Activated CD4-positive, alpha-beta memory T cell treated with anti-CD3 and anti-CD28 coated beads for 36 hours (primary cell): Measurements from ENCODE around the gene CCDC124. TPM values are rescaled to one million over a fixed set of nuclear protein-coding genes. Genes with fewer than 3 reads are reported as not detected.
"Not testable (repeated sequence)": the region's sequence is repeated elsewhere in the genome, so short reads cannot be mapped to it uniquely, and the experiment has no call there.

ENCODE experiments used
- CTCF ChIA-PET: fragments of 350-600 bp; sonication (Branson Sonifier 250); formaldehyde crosslinking; loops from one replicate; lab custom pipeline; 2021; ENCODE audit warnings: antibody characterized with exemption, inconsistent platforms; lab: Charles Lee
- POLR2A ChIA-PET: fragments of 350-600 bp; sonication (Branson Sonifier 250); formaldehyde crosslinking; loops from one replicate; lab custom pipeline; 2021; ENCODE audit warnings: antibody characterized with exemption; lab: Charles Lee
- DNase-seq: peaks from one replicate; pipeline ENCODE4 v3.0.0-alpha.2; 2020
- H3K27ac Mint-ChIP-seq: one replicate; pipeline ENCODE4 v1.8.0; 2021; ENCODE audit warnings: mixed read lengths
- H3K27me3 Mint-ChIP-seq: one replicate; pipeline ENCODE4 v1.8.0; 2021; ENCODE audit warnings: mixed read lengths
- H3K36me3 Mint-ChIP-seq: one replicate; pipeline ENCODE4 v1.8.0; 2021; ENCODE audit warnings: mixed read lengths
- H3K4me1 Mint-ChIP-seq: one replicate; pipeline ENCODE4 v1.8.0; 2021; ENCODE audit warnings: low read depth, mixed read lengths
- H3K4me3 Mint-ChIP-seq: one replicate; pipeline ENCODE4 v1.8.0; 2021; ENCODE audit warnings: mild to moderate bottlenecking, mixed read lengths
- H3K9me3 Mint-ChIP-seq: one replicate; pipeline ENCODE4 v1.8.0; 2021; ENCODE audit warnings: mixed read lengths
- intact Hi-C: fragments of 100-400 bp; cut with micrococcal nuclease; formaldehyde crosslinking; loops from one replicate; pipeline ENCODE4 v1.15.1; 2023
- total RNA-seq, 2 experiments: library from RNA; stranded (reverse); gene quantifications; one replicate each; pipeline ENCODE4 v1.2.3, GENCODE V29; 2021

CCDC124 gene
- total RNA-seq, 2 experiments from 2014 or later = 101 to 105 TPM

- Mint-ChIP-seq H3K9me3 (no peaks in the 10 kb centered on the region), H3K27ac (no peak overlapping the region), H3K36me3 (no peaks in the 10 kb centered on the region), H3K4me1 (no peaks in the 10 kb centered on the region), H3K4me3 (no peak overlapping the region), H3K27me3 (peaks cover 3% of the 10 kb centered on the region)
- intact Hi-C loops = no loop called here
- POLR2A ChIA-PET = no interaction called here
- DNase-seq = no peak
- CTCF ChIA-PET = no interaction called here
Observed at GRCh38 chr19:17975032-17975431, 42.2 kb downstream of the CCDC124 start.

DNA sequence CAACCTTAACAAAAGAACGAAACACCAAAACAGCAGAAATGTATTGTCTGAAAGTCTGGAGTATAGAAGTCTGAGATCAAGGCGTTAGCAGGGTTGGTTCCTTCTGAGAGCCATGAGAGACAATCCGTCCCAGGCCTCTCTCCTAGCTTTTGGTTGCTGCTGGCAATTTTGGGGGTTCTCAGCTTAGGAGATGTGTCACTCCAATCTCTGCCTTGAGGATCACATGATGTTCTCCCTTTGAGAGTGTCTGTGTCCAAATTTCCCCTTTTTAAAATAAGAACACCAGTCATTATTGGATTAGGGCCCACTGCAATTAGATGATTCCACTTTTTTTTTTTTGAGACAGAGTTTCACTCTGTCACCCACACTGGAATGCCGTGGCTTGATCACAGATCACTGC lies 44.2 kb downstream of the CCDC124 start:
- intact Hi-C loops = no loop called here
- H3K27me3 Mint-ChIP-seq = peaks cover 7% of the 10 kb centered on the region
- H3K27ac Mint-ChIP-seq = no peak overlapping the region
- no peaks in the 10 kb centered on the region for H3K4me1 Mint-ChIP-seq
- H3K36me3 Mint-ChIP-seq = no peaks in the 10 kb centered on the region
- H3K9me3 Mint-ChIP-seq = no peaks in the 10 kb centered on the region
- POLR2A ChIA-PET = no interaction called here
- CTCF ChIA-PET = no interaction called here
- no peak overlapping the region for H3K4me3 Mint-ChIP-seq
- DNase-seq = no peak

GRCh38 chr19:17977488-17977887 lies 44.7 kb downstream of the CCDC124 start:
- DNase-seq = no peak
- no peaks in the 10 kb centered on the region for H3K4me1 Mint-ChIP-seq
- H3K4me3 Mint-ChIP-seq = no peak overlapping the region
- POLR2A ChIA-PET = no interaction called here
- H3K36me3 Mint-ChIP-seq = no peaks in the 10 kb centered on the region
- H3K27me3 Mint-ChIP-seq = peaks cover 7% of the 10 kb centered on the region
- intact Hi-C loops = no loop called here
- CTCF ChIA-PET = no interaction called here
- no peak overlapping the region for H3K27ac Mint-ChIP-seq
- no peaks in the 10 kb centered on the region for H3K9me3 Mint-ChIP-seq

DNA sequence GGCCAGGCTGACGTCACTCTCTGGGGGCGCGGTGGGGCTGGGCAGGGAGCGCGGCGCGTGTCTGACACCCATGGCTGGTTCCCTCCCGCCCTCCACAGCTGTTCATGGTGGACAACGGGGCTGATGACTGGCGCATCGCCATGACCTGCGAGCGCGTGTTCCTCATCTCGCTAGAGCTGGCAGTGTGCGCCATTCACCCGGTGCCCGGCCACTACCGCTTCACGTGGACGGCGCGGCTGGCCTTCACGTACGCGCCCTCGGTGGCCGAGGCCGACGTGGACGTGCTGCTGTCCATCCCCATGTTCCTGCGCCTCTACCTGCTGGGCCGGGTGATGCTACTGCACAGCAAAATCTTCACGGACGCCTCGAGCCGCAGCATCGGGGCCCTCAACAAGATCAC lies 48.8 kb downstream of the CCDC124 start:
- POLR2A ChIA-PET = no interaction called here
- no peak overlapping the region for H3K27ac Mint-ChIP-seq
- intact Hi-C loops = no loop called here
- H3K36me3 Mint-ChIP-seq = no peaks in the 10 kb centered on the region
- no peaks in the 10 kb centered on the region for H3K4me1 Mint-ChIP-seq
- peaks cover 10% of the 10 kb centered on the region for H3K27me3 Mint-ChIP-seq
- no peak overlapping the region for H3K4me3 Mint-ChIP-seq
- CTCF ChIA-PET = interaction anchor here (1.2 kb wide), 1 partner anchor 18 kb away, joined by 4 read pairs; no protein-coding TSS in a partner anchor
- no peaks in the 10 kb centered on the region for H3K9me3 Mint-ChIP-seq
- DNase-seq = no peak

GRCh38 chr19:17982430-17982829 lies 49.6 kb downstream of the CCDC124 start:
- H3K4me3 Mint-ChIP-seq = no peak overlapping the region
- CTCF ChIA-PET = no interaction called here
- peaks cover 10% of the 10 kb centered on the region for H3K27me3 Mint-ChIP-seq
- no peaks in the 10 kb centered on the region for H3K9me3 Mint-ChIP-seq
- no peaks in the 10 kb centered on the region for H3K36me3 Mint-ChIP-seq
- H3K4me1 Mint-ChIP-seq = no peaks in the 10 kb centered on the region
- H3K27ac Mint-ChIP-seq = no peak overlapping the region
- intact Hi-C loops = no loop called here
- DNase-seq = no peak
- POLR2A ChIA-PET = no interaction called here

GRCh38 chr19:17985037-17985818 lies 52.4 kb downstream of the CCDC124 start:
- Mint-ChIP-seq H3K36me3 (no peaks in the 10 kb centered on the region), H3K27me3 (peaks cover 6% of the 10 kb centered on the region), H3K4me1 (no peaks in the 10 kb centered on the region), H3K4me3 (no peak overlapping the region), H3K27ac (no peak overlapping the region), H3K9me3 (no peaks in the 10 kb centered on the region)
- intact Hi-C loops = no loop called here
- ChIA-PET CTCF (interaction anchor here (1.0 kb wide), 1 partner anchor 11 kb away, joined by 3 read pairs; no protein-coding TSS in a partner anchor), POLR2A (no interaction called here)
- DNase-seq = no peak

- POLR2A ChIA-PET, H3K27ac Mint-ChIP-seq, H3K36me3 Mint-ChIP-seq, H3K27me3 Mint-ChIP-seq, intact Hi-C loops, H3K9me3 Mint-ChIP-seq, H3K4me1 Mint-ChIP-seq, DNase-seq, H3K4me3 Mint-ChIP-seq: not testable (repeated sequence)
- CTCF ChIA-PET = interaction anchor here (0.6 kb wide), 1 partner anchor 209 kb away, joined by 3 read pairs; no protein-coding TSS in a partner anchor
Observed at GRCh38 chr19:17986569-17986968, 53.8 kb downstream of the CCDC124 start.

DNA sequence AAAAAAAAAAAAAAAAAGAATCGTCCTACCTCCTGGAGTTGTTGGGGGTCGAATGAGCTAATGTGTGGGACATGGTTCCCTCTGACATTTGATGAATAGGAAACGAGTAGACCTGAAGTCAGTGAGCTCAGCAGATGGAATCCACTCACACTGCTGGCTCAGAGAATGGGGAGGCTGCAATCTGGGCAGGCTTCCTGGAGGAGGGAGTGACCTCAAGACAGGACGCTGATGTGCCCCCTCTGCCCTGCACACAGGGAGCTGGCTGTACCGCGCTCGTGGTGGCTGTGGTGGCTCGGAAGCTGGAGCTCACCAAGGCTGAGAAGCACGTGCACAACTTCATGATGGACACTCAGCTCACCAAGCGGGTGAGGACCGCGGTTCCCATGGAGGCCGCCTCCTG lies 55.3 kb downstream of the CCDC124 start:
- intact Hi-C loops = no loop called here
- CTCF ChIA-PET = interaction anchor here (1.2 to 2.2 kb wide), 2 partner anchors 42 to 50 kb away, joined by 3 to 8 read pairs; no protein-coding TSS in a partner anchor
- POLR2A ChIA-PET = interaction anchor here (0.5 kb wide), 1 partner anchor 59 kb away, joined by 4 read pairs; no protein-coding TSS in a partner anchor
- Mint-ChIP-seq H3K27me3 (no peaks in the 10 kb centered on the region), H3K27ac (no peak overlapping the region), H3K4me3 (no peak overlapping the region), H3K9me3 (no peaks in the 10 kb centered on the region), H3K36me3 (no peaks in the 10 kb centered on the region), H3K4me1 (no peaks in the 10 kb centered on the region)
- DNase-seq = no peak

GRCh38 chr19:17989425-17990094 lies 56.7 kb downstream of the CCDC124 start:
- H3K4me1 Mint-ChIP-seq = no peaks in the 10 kb centered on the region
- H3K4me3 Mint-ChIP-seq = no peak overlapping the region
- no peak overlapping the region for H3K27ac Mint-ChIP-seq
- H3K36me3 Mint-ChIP-seq = no peaks in the 10 kb centered on the region
- DNase-seq = no peak
- CTCF ChIA-PET = interaction anchor here (2.2 kb wide), 1 partner anchor 51 kb away, joined by 8 read pairs; no protein-coding TSS in a partner anchor
- POLR2A ChIA-PET = no interaction called here
- H3K9me3 Mint-ChIP-seq = no peaks in the 10 kb centered on the region
- no peaks in the 10 kb centered on the region for H3K27me3 Mint-ChIP-seq
- intact Hi-C loops = no loop called here

DNA sequence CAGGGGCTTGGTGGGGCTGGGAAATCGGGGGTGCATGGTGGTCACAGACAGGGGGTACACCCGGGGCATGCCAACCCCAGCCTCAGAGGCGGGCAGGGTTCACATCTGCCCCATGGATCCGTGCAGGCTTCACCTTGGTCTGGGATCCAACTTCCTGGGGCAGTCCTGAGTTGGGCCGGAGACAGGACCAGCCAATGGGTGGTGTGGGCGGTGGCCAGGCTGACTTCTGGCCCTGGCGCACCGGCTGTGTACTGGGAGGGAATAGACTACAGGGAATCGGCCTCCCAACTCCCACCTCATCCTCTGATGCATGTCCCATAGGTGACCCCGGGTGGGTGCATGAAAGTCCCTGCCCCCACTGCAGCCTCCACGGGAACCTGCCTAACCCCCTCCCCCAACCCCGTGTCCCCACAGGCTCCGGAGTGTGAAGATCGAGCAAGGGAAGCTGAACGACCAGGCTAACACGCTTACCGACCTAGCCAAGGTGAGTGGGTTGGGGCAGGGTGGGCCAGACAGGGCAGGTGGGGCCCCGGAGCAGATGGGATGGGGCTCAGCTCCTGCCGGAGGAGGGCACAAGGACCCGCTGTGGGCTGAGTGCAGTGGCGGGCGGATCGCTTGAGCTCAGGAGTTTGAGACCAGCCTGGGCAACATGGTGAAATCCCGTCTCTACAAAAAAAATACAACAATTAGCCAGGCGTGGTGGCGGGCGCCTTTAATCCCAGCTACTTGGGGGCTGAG lies 60.4 kb downstream of the CCDC124 start:
- intact Hi-C loops = no loop called here
- ChIA-PET POLR2A (no interaction called here), CTCF (interaction anchor here (0.7 to 11.2 kb wide), 4 partner anchors 47 to 68 kb away, joined by 3 to 289 read pairs (median 40); partner anchors contain the start of gene CCDC124)
- Mint-ChIP-seq H3K4me1 (peaks cover 4% of the 10 kb centered on the region), H3K27me3 (no peaks in the 10 kb centered on the region), H3K27ac (no peak overlapping the region), H3K4me3 (no peak overlapping the region), H3K36me3 (no peaks in the 10 kb centered on the region), H3K9me3 (no peaks in the 10 kb centered on the region)
- DNase-seq = no peak
